DND-41 (cell line): ENCODE data around the gene NFIA.

Experiments used
- CTCF ChIP-seq: IDR thresholded peaks from 2 replicates; pipeline ENCODE4 v1.5.1; 2012; ENCODE audit warnings: borderline replicate concordance, low read length, moderate library complexity, mild to moderate bottlenecking; ENCODE audit not compliant: poor library complexity, severe bottlenecking; ENCODE audit errors: extremely low read depth
- EZH2 ChIP-seq: IDR thresholded peaks from 3 replicates; pipeline ENCODE4 v1.6.1; 2012; ENCODE audit warnings: borderline replicate concordance, low read depth, mild to moderate bottlenecking, moderate library complexity, low read length, inconsistent platforms; ENCODE audit not compliant: severe bottlenecking

- TF ChIP-seq CTCF, result no peak
- TF ChIP-seq EZH2, result no peak
Measured at GRCh38 chr1:61190153-61190552, 107.8 kb downstream of the NFIA start.
